Smooth muscle cell (in vitro differentiated cells): ENCODE results near the gene CIROP. TPM values are rescaled to one million over a fixed set of nuclear protein-coding genes. Genes with fewer than 3 reads are reported as not detected.

Experiments used
- DNase-seq: peaks from one replicate; lab custom pipeline; 2025; ENCODE audit not compliant: unreplicated experiment; lab: John Stamatoyannopoulos, UW
- H2AFZ ChIP-seq: fragments of 200-600 bp; sonication (generic); 2 replicates; pipeline ENCODE4 v1.6.0; 2016; ENCODE audit warnings: antibody characterized with exemption, low read depth, mild to moderate bottlenecking
- H3F3A ChIP-seq: fragments of 200-600 bp; sonication (generic); 2 replicates; pipeline ENCODE4 v1.6.0; 2017; ENCODE audit warnings: antibody characterized with exemption, low read depth
- H3K27ac ChIP-seq: fragments of 200-600 bp; sonication (generic); 2 replicates; pipeline ENCODE4 v1.5.1; 2016; ENCODE audit warnings: low read depth, mild to moderate bottlenecking
- H3K27me3 ChIP-seq: fragments of 200-600 bp; sonication (generic); 2 replicates; pipeline ENCODE4 v1.6.1; 2016; ENCODE audit warnings: low read depth, mild to moderate bottlenecking
- H3K36me3 ChIP-seq: fragments of 200-600 bp; sonication (generic); 2 replicates; pipeline ENCODE4 v1.5.1; 2016; ENCODE audit warnings: low read depth
- H3K4me1 ChIP-seq: fragments of 200-600 bp; sonication (generic); 2 replicates; pipeline ENCODE4 v1.5.1; 2016; ENCODE audit warnings: low read depth
- H3K4me2 ChIP-seq: fragments of 200-600 bp; sonication (generic); 2 replicates; pipeline ENCODE4 v1.6.0; 2016; ENCODE audit warnings: mild to moderate bottlenecking
- H3K4me3 ChIP-seq: fragments of 200-600 bp; sonication (generic); 2 replicates; pipeline ENCODE4 v1.5.1; 2016; ENCODE audit warnings: mild to moderate bottlenecking
- H3K79me2 ChIP-seq: fragments of 200-600 bp; sonication (generic); 2 replicates; pipeline ENCODE4 v1.6.0; 2016; ENCODE audit warnings: low read depth, mild to moderate bottlenecking
- H3K9ac ChIP-seq: fragments of 200-600 bp; sonication (generic); 2 replicates; pipeline ENCODE4 v1.6.0; 2016; ENCODE audit warnings: low read depth
- H3K9me3 ChIP-seq: fragments of 200-600 bp; sonication (generic); replicated peaks from 2 replicates; pipeline ENCODE4 v1.5.1; 2016; ENCODE audit warnings: low read depth
- H4K20me1 ChIP-seq: fragments of 200-600 bp; sonication (generic); 2 replicates; pipeline ENCODE4 v1.6.0; 2016; ENCODE audit warnings: low read depth
- CTCF ChIP-seq: fragments of 200-600 bp; sonication (generic); IDR thresholded peaks from 2 replicates; pipeline ENCODE4 v1.5.1; 2017; ENCODE audit warnings: borderline replicate concordance, mild to moderate bottlenecking, antibody characterized with exemption; ENCODE audit not compliant: insufficient read depth, poor library complexity, severe bottlenecking
- WGBS: methylation state at CpG from one replicate; pipeline ENCODE4 v1.1.7; 2016; ENCODE audit warnings: low lambda C conversion rate; 5-methylcytosine and 5-hydroxymethylcytosine counted together
- polyA plus RNA-seq: library from polyadenylated mRNA; unstranded; fragments of >200 nt; fragmentation: Nextera tagmentation; extraction: Ambion mirVana; gene quantifications from 2 replicates; pipeline ENCODE4 v1.2.1, GENCODE V29; 2016
- total RNA-seq: library from RNA; depleted of rRNA; stranded (reverse); fragments of >200 nt; gene quantifications from 2 replicates; pipeline ENCODE4 v1.2.3, GENCODE V29; 2014

Gene CIROP
- total and polyA plus RNA-seq, 2 experiments from 2014 or later = not detected

- H3K27me3 ChIP-seq = no peaks in the 10 kb centered on the region
- H3F3A ChIP-seq = peaks cover 9% of the 10 kb centered on the region
- peaks cover 76% of the 10 kb centered on the region for H4K20me1 ChIP-seq
- DNase-seq = no peak
- no peaks in the 10 kb centered on the region for H3K9me3 ChIP-seq
- H3K9ac ChIP-seq = no peak overlapping the region
- H3K36me3 ChIP-seq = peaks cover 27% of the 10 kb centered on the region
- peak overlapping the region; percentile 21 for H3K27ac ChIP-seq
- peaks cover 63% of the 10 kb centered on the region for H3K79me2 ChIP-seq
- TF ChIP-seq CTCF = no peak
- H3K4me2 ChIP-seq = no peak overlapping the region
- H3K4me1 ChIP-seq = peaks cover 14% of the 10 kb centered on the region
- no peak overlapping the region for H3K4me3 ChIP-seq
- 60% methylated on average over 4 of the region's 4 CpGs for WGBS
- H2AFZ ChIP-seq = no peak overlapping the region
Measured at GRCh38 chr14:23090254-23090636, 14.5 kb downstream of the CIROP start.

- Histone ChIP-seq H3K9me3 (no peaks in the 10 kb centered on the region), H4K20me1 (peaks cover 82% of the 10 kb centered on the region), H3K4me3 (no peak overlapping the region), H3K36me3 (peaks cover 27% of the 10 kb centered on the region), H3F3A (peaks cover 9% of the 10 kb centered on the region), H3K4me2 (no peak overlapping the region), H3K4me1 (peaks cover 14% of the 10 kb centered on the region), H2AFZ (no peak overlapping the region), H3K27ac (no peak overlapping the region), H3K27me3 (no peaks in the 10 kb centered on the region), H3K79me2 (peaks cover 63% of the 10 kb centered on the region), H3K9ac (no peak overlapping the region)
- 88% methylated on average over 12 of the region's 12 CpGs for WGBS
- DNase-seq = no peak
- TF ChIP-seq CTCF = no peak
Measured at GRCh38 chr14:23089498-23090253, 15.1 kb downstream of the CIROP start.

- peaks cover 42% of the 10 kb centered on the region for H3K79me2 ChIP-seq
- no peaks in the 10 kb centered on the region for H3K9me3 ChIP-seq
- no peak overlapping the region for H2AFZ ChIP-seq
- H3K4me1 ChIP-seq = no peaks in the 10 kb centered on the region
- no peak overlapping the region for H3K27ac ChIP-seq
- peaks cover 72% of the 10 kb centered on the region for H4K20me1 ChIP-seq
- peaks cover 36% of the 10 kb centered on the region for H3K36me3 ChIP-seq
- no peak overlapping the region for H3K4me2 ChIP-seq
- peaks cover 15% of the 10 kb centered on the region for H3F3A ChIP-seq
- 89% methylated on average over 1 of the region's 1 CpG for WGBS
- H3K4me3 ChIP-seq = no peak overlapping the region
- no peak for TF ChIP-seq CTCF
- no peaks in the 10 kb centered on the region for H3K27me3 ChIP-seq
- H3K9ac ChIP-seq = no peak overlapping the region
- DNase-seq = no peak
Measured at GRCh38 chr14:23086565-23086964, 18.2 kb downstream of the CIROP start.

- H2AFZ ChIP-seq = no peak overlapping the region
- H3K4me1 ChIP-seq = no peaks in the 10 kb centered on the region
- no peaks in the 10 kb centered on the region for H3K27me3 ChIP-seq
- peaks cover 40% of the 10 kb centered on the region for H3K79me2 ChIP-seq
- H3K36me3 ChIP-seq = peaks cover 45% of the 10 kb centered on the region
- no peak overlapping the region for H3K4me2 ChIP-seq
- TF ChIP-seq CTCF = no peak
- no peak overlapping the region for H3K4me3 ChIP-seq
- no peak for DNase-seq
- H3K9ac ChIP-seq = no peak overlapping the region
- H4K20me1 ChIP-seq = peaks cover 62% of the 10 kb centered on the region
- 86% methylated on average over 3 of the region's 3 CpGs for WGBS
- peaks cover 24% of the 10 kb centered on the region for H3F3A ChIP-seq
- H3K27ac ChIP-seq = peak overlapping the region; percentile 3
- H3K9me3 ChIP-seq = no peaks in the 10 kb centered on the region
Measured at GRCh38 chr14:23085458-23085857, 19.3 kb downstream of the CIROP start.
